Hepatocyte (in vitro differentiated cells): ENCODE measurements around the gene NEB.

Source experiments
- EZH2 ChIP-seq: fragments of 200-600 bp; sonication (generic); IDR thresholded peaks from 2 replicates; pipeline ENCODE4 v1.6.1; 2016; ENCODE audit warnings: antibody characterized with exemption, mild to moderate bottlenecking, borderline replicate concordance
- EZH2phosphoT487 ChIP-seq: fragments of 200-600 bp; sonication (generic); IDR thresholded peaks from one replicate; pipeline ENCODE4 v1.6.1; 2018; ENCODE audit warnings: antibody characterized with exemption, mild to moderate bottlenecking, low read depth, moderate library complexity; ENCODE audit not compliant: unreplicated experiment, severe bottlenecking
- TF ChIP-seq, protein P1 (sequence below): fragments of 200-600 bp; sonication (generic); IDR thresholded peaks from 2 replicates; pipeline ENCODE4 v1.5.1; 2016; ENCODE audit warnings: antibody characterized with exemption, mild to moderate bottlenecking; ENCODE audit not compliant: poor library complexity

DNA sequence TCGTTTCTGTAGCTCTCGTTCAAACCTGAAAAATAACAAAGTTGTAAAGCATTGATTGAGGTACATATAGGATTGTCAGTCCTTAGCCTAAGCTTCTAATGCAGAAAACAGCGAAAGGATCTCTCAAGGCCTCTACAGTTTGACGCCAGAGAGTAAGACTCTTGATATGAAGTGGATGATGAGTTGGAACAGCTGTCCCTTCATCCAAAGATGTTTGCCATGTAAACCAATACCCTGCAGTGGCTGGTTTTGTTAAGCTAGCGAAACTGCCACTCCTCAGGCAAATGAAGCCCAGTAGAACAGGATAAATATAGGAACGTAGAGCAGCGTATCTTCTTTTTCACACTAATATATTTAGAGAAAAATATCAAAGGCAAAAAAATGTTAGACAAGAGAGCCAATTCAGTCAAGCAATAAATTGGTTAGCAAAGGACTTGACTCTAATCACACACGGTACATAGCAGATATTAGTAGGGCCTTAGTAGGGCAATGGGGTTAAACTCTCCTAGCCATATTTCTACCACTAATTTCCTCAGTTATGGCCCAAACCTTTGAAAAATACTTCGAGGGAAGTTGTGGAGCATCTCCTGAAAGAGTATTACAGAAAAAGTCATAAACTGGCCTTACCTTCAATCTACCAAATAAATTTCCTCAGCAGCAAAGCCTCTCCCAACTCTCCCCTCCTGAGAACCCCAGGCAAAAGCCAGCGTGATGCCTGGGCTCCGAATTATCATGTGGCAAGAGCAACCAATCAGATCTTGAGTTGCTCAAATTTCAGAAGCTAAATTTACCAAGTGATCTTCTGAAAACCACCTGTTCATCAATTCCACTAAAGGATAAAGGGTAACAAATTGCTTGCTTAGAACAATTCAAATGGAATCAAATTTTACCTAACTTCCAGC is at the start of gene NEB:
- TF ChIP-seq, protein P1, sequence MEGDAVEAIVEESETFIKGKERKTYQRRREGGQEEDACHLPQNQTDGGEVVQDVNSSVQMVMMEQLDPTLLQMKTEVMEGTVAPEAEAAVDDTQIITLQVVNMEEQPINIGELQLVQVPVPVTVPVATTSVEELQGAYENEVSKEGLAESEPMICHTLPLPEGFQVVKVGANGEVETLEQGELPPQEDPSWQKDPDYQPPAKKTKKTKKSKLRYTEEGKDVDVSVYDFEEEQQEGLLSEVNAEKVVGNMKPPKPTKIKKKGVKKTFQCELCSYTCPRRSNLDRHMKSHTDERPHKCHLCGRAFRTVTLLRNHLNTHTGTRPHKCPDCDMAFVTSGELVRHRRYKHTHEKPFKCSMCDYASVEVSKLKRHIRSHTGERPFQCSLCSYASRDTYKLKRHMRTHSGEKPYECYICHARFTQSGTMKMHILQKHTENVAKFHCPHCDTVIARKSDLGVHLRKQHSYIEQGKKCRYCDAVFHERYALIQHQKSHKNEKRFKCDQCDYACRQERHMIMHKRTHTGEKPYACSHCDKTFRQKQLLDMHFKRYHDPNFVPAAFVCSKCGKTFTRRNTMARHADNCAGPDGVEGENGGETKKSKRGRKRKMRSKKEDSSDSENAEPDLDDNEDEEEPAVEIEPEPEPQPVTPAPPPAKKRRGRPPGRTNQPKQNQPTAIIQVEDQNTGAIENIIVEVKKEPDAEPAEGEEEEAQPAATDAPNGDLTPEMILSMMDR, result no peak
- TF ChIP-seq EZH2phosphoT487 (no peak), EZH2 (no peak)
